Calu3 (cell line): ENCODE data around the gene TCEA2. TPM values are rescaled to one million over a fixed set of nuclear protein-coding genes. Genes with fewer than 3 reads are reported as not detected.

Experiments used
- Bru-seq: library from RNA; stranded (reverse); fragments of 400-500 nt; gene quantifications from one replicate; lab custom pipeline; 2021; lab: Mats Ljungman, UMichigan
- BruChase-seq, 2 experiments: library from RNA; stranded (reverse); fragments of 400-500 nt; gene quantifications; one replicate each; lab custom pipeline; 2021; lab: Mats Ljungman, UMichigan
- BruUV-seq: library from RNA; stranded (reverse); fragments of 400-500 nt; replicated peaks from 2 replicates; lab custom pipeline; 2021; lab: Mats Ljungman, UMichigan
- CTCF ChIA-PET: fragments of 300-600 bp; sonication (Branson Sonifier 250); formaldehyde crosslinking; loops from one replicate; lab custom pipeline; 2022; ENCODE audit warnings: antibody characterized with exemption; lab: Charles Lee
- DNase-seq: peaks from one replicate; pipeline ENCODE4 v3.0.0; 2022
- H3K27ac Mint-ChIP-seq: one replicate; pipeline ENCODE4 v1.8.0; 2022; ENCODE audit warnings: mixed read lengths; ENCODE audit not compliant: unreplicated experiment
- H3K27me3 Mint-ChIP-seq: one replicate; pipeline ENCODE4 v1.8.0; 2022; ENCODE audit warnings: mixed read lengths; ENCODE audit not compliant: unreplicated experiment
- H3K36me3 Mint-ChIP-seq: one replicate; pipeline ENCODE4 v1.8.0; 2022; ENCODE audit warnings: mild to moderate bottlenecking, moderate library complexity, mixed read lengths; ENCODE audit not compliant: insufficient read depth, unreplicated experiment
- H3K4me1 Mint-ChIP-seq: one replicate; pipeline ENCODE4 v1.8.0; 2022; ENCODE audit warnings: mild to moderate bottlenecking, low read depth, mixed read lengths; ENCODE audit not compliant: unreplicated experiment
- H3K4me3 Mint-ChIP-seq: one replicate; pipeline ENCODE4 v1.8.0; 2022; ENCODE audit warnings: mild to moderate bottlenecking, low read depth, moderate library complexity, mixed read lengths; ENCODE audit not compliant: unreplicated experiment
- H3K9me3 Mint-ChIP-seq: one replicate; pipeline ENCODE4 v1.8.0; 2022; ENCODE audit warnings: low read depth, mixed read lengths; ENCODE audit not compliant: unreplicated experiment
- CTCF ChIP-seq: fragments of 200-600 bp; IDR thresholded peaks from one replicate; pipeline ENCODE4 v1.8.0; 2022; ENCODE audit warnings: antibody characterized with exemption; ENCODE audit not compliant: unreplicated experiment
- intact Hi-C: fragments of 100-400 bp; cut with micrococcal nuclease; formaldehyde crosslinking; loops from one replicate; pipeline ENCODE4 v1.10.0; 2022; ENCODE audit not compliant: unreplicated experiment
- long read RNA-seq: library from polyadenylated mRNA; stranded (forward); transcript quantifications from one replicate; pipeline ENCODE4 v2.0.0, GENCODE V29; 2022
- total RNA-seq: library from RNA; stranded (reverse); gene quantifications from 2 replicates; pipeline ENCODE4 v1.2.3, GENCODE V29; 2022

The TCEA2 gene
- total RNA-seq = 39.9 and 43.7 TPM in 2 replicates
- percentile 37 among the genes with signal in this experiment for Bru-seq, nascent RNA
- percentile 66 among the genes with signal in this experiment for BruChase-seq, experiment 1, labeled RNA remaining after a 6-hour chase
- BruChase-seq, experiment 2, labeled RNA remaining after a 2-hour chase = percentile 67 among the genes with signal in this experiment
- long read RNA-seq, transcript TCEA2-202 (10 exons, 1,235 nt) = major isoform, 31 of 82 reads
- long read RNA-seq, partial matches to known transcripts = 3 of 82 reads
- long read RNA-seq, other reads (novel, unspliced or antisense) = 47 of 82 reads

GRCh38 chr20:64062596-64063388, at the start of gene TCEA2:
Gene TCEA2 (plus strand): TSS chr20:64063198. CDS start chr20:64063313, 115 bp downstream.
- no peak for TF ChIP-seq CTCF
- Mint-ChIP-seq H3K4me1 (peaks cover 58% of the 10 kb centered on the region), H3K36me3 (peaks cover 45% of the 10 kb centered on the region), H3K27ac (peak within 1 kb of the TSS; percentile 24), H3K4me3 (peak within 1 kb of the TSS; percentile 72), H3K9me3 (no peaks in the 10 kb centered on the region), H3K27me3 (no peaks in the 10 kb centered on the region)
- CTCF ChIA-PET = interaction anchor here (1.0 to 1.6 kb wide), 5 partner anchors 9 to 24 kb away, joined by 3 to 7 read pairs (median 6); partner anchors contain the start of gene LKAAEAR1
- DNase-seq = peak; percentile 99
- intact Hi-C loops = no loop called here
- no TSS peak for BruUV-seq

GRCh38 chr20:64015635-64016034, 47.4 kb upstream of the TCEA2 start:
- Mint-ChIP-seq H3K4me3 (no peak overlapping the region), H3K27me3 (no peaks in the 10 kb centered on the region)

GRCh38 chr20:64021124-64021975, 41.6 kb upstream of the TCEA2 start:
- Mint-ChIP-seq H3K4me1 (no peaks in the 10 kb centered on the region), H3K4me3 (no peak overlapping the region), H3K36me3 (peaks cover 70% of the 10 kb centered on the region), H3K27me3 (no peaks in the 10 kb centered on the region), H3K27ac (no peak overlapping the region), H3K9me3 (no peaks in the 10 kb centered on the region)
- no peak for TF ChIP-seq CTCF
- CTCF ChIA-PET = no interaction called here
- intact Hi-C loops = no loop called here
- no TSS peak for BruUV-seq
- no peak for DNase-seq

More at GRCh38 chr20:64015635-64016034, 47.4 kb upstream of the TCEA2 start:
- DNase-seq = no peak
- peaks cover 59% of the 10 kb centered on the region for H3K36me3 Mint-ChIP-seq
- no peak overlapping the region for H3K27ac Mint-ChIP-seq
- BruUV-seq = no TSS peak
- CTCF ChIA-PET = no interaction called here
- H3K4me1 Mint-ChIP-seq = no peaks in the 10 kb centered on the region
- intact Hi-C loops = no loop called here
- no peak for TF ChIP-seq CTCF
- H3K9me3 Mint-ChIP-seq = no peaks in the 10 kb centered on the region

GRCh38 chr20:64022671-64023360, 40.2 kb upstream of the TCEA2 start:
- CTCF ChIA-PET = no interaction called here
- no peaks in the 10 kb centered on the region for H3K9me3 Mint-ChIP-seq
- no peak for DNase-seq
- intact Hi-C loops = no loop called here
- no peak overlapping the region for H3K4me3 Mint-ChIP-seq
- H3K4me1 Mint-ChIP-seq = no peaks in the 10 kb centered on the region
- H3K27ac Mint-ChIP-seq = no peak overlapping the region
- H3K27me3 Mint-ChIP-seq = no peaks in the 10 kb centered on the region
- no peak for TF ChIP-seq CTCF
- BruUV-seq = no TSS peak
- H3K36me3 Mint-ChIP-seq = peaks cover 72% of the 10 kb centered on the region
